ENCODE data around the gene CD9. TPM values are rescaled to one million over a fixed set of nuclear protein-coding genes. Genes with fewer than 3 reads are reported as not detected.

Gene CD9
- total and polyA plus RNA-seq, 2 donors (not counting 3 experiments of a cell fraction or from before 2014, with no cell fraction given): 379 to 1,225 TPM

GRCh38 chr12:6198051-6198450, 2.1 kb upstream of the CD9 start:
- intact Hi-C loops (cut with micrococcal nuclease): no loop called here

More at GRCh38 chr12:6198051-6198450, 2.1 kb upstream of the CD9 start:
- TF ChIP-seq CTCF (IDR thresholded peaks at IDR 0.05; ENCODE audit: extremely low read depth in 1 of 2, insufficient read depth in 1 of 2, low read depth in 1 of 2, low read length in 2 of 2) (no peak), FOS (IDR thresholded peaks at IDR 0.05; ENCODE audit: borderline replicate concordance, insufficient read depth, low read length) (no peak), MAX (IDR thresholded peaks at IDR 0.05; ENCODE audit: insufficient read depth, insufficient read length) (no peak), JUN (IDR thresholded peaks at IDR 0.05; ENCODE audit: borderline replicate concordance, insufficient read depth, insufficient read length, low read depth) (no peak), EZH2 (IDR thresholded peaks at IDR 0.05; ENCODE audit: borderline replicate concordance, low read depth, low read length, severe bottlenecking) (no peak), GATA2 (IDR thresholded peaks at IDR 0.05; ENCODE audit: insufficient read depth, insufficient read length, low read depth, low read length) (no peak), MYC (IDR thresholded peaks at IDR 0.05; ENCODE audit: low read depth, low read length) (no peak), POLR2A (IDR thresholded peaks at IDR 0.05; ENCODE audit: low read depth, low read length) (no peak), POLR2AphosphoS5 (IDR thresholded peaks at IDR 0.05; ENCODE audit: insufficient read depth, low read depth, low read length) (no peak)
- no peak overlapping the region for H3K4me3 ChIP-seq (replicated peaks in 1 of 3; ENCODE audit: insufficient read depth in 1 of 3, low read depth in 1 of 3, low read length in 3 of 3)
- H3K27me3 ChIP-seq (ENCODE audit: control insufficient read depth in 2 of 2, insufficient read depth in 2 of 2, low read length in 2 of 2): no peaks in the 10 kb centered on the region
- DNase-seq (ENCODE audit: low read depth, low spot score): no peak
- dilution Hi-C loops (cut with MboI; ENCODE audit: extremely low pct_ligation_motif_present, low sequenced_read_pairs): no loop called here
- no peaks in the 10 kb centered on the region for H3K36me3 ChIP-seq (ENCODE audit: control insufficient read depth in 2 of 2, extremely low read depth in 1 of 2, insufficient read depth in 2 of 2, low read length in 2 of 2)
- peaks cover 35% of the 10 kb centered on the region for H3K4me1 ChIP-seq (ENCODE audit: control insufficient read depth, extremely low read depth, insufficient read depth, low read length)
- no peak overlapping the region for H3K9ac ChIP-seq (replicated peaks; ENCODE audit: extremely low read depth, insufficient read depth, low read length)
- no peak for FAIRE-seq
- CTCF ChIA-PET: no interaction called here
- no TSS peak for BruUV-seq (replicated peaks)
- peaks cover 29% of the 10 kb centered on the region for H3K79me2 ChIP-seq (ENCODE audit: control insufficient read depth, insufficient read depth, low read length)
- H4K20me1 ChIP-seq (replicated peaks; ENCODE audit: control insufficient read depth, extremely low read depth, insufficient read depth, low read length): no peaks in the 10 kb centered on the region
- POLR2A ChIA-PET: no interaction called here
- no peaks in the 10 kb centered on the region for H3K9me3 ChIP-seq (replicated peaks; ENCODE audit: control insufficient read depth, insufficient read depth, low read length)
- no peaks in the 10 kb centered on the region for H3K9me1 ChIP-seq (replicated peaks; ENCODE audit: control insufficient read depth, extremely low read depth, insufficient read depth, low read length)
- H2AFZ ChIP-seq (ENCODE audit: low read depth, low read length): no peak overlapping the region
- H3K27ac ChIP-seq (ENCODE audit: insufficient read depth, low read depth, low read length): no peak overlapping the region
- no peak overlapping the region for H3K4me2 ChIP-seq (ENCODE audit: insufficient read depth, low read length)
